HG02970 (cell line): ENCODE measurements around the gene CUX1.
"Not testable (repeated sequence)": the region's sequence is repeated elsewhere in the genome, so short reads cannot be mapped to it uniquely, and the experiment has no call there.

Experiments used
- ATAC-seq: cut with Tn5 transposase; IDR thresholded peaks from one replicate; pipeline ENCODE4 v1.9.1; 2021; ENCODE audit warnings: mild to moderate bottlenecking, moderate library complexity, moderate number of reproducible peaks; ENCODE audit not compliant: unreplicated experiment, low FRiP score

The CUX1 gene

GRCh38 chr7:102305414-102306268, 488.2 kb downstream of the CUX1 start:
- ATAC-seq, result no peak

- peak; percentile 68 for ATAC-seq
Measured at GRCh38 chr7:102306916-102307677, 489.7 kb downstream of the CUX1 start.

GRCh38 chr7:102310414-102310815, 493.0 kb downstream of the CUX1 start:
- no peak for ATAC-seq

GRCh38 chr7:102312317-102312716, 494.9 kb downstream of the CUX1 start:
- no peak for ATAC-seq

GRCh38 chr7:102313997-102314780, 496.8 kb downstream of the CUX1 start:
- ATAC-seq, result no peak

- no peak for ATAC-seq
Measured at GRCh38 chr7:102317231-102318059, 500.0 kb downstream of the CUX1 start.

GRCh38 chr7:102318482-102318971, 501.1 kb downstream of the CUX1 start:
- no peak for ATAC-seq

- no peak for ATAC-seq
Measured at GRCh38 chr7:102319671-102320070, 502.2 kb downstream of the CUX1 start.

GRCh38 chr7:102320181-102320580, 502.8 kb downstream of the CUX1 start:
- ATAC-seq, result no peak

- ATAC-seq, result no peak
Measured at GRCh38 chr7:102320601-102321350, 503.4 kb downstream of the CUX1 start.

- no peak for ATAC-seq
Measured at GRCh38 chr7:102321351-102322201, 504.1 kb downstream of the CUX1 start.

- no peak for ATAC-seq
Measured at GRCh38 chr7:102322202-102322715, 504.8 kb downstream of the CUX1 start.

GRCh38 chr7:102323914-102324195, 506.4 kb downstream of the CUX1 start:
- ATAC-seq, result no peak

- ATAC-seq, result not testable (repeated sequence)
Measured at GRCh38 chr7:102325106-102325505, 507.7 kb downstream of the CUX1 start.

GRCh38 chr7:102326157-102326889, 508.9 kb downstream of the CUX1 start:
- ATAC-seq, result no peak

GRCh38 chr7:102327183-102327582, 509.8 kb downstream of the CUX1 start:
- ATAC-seq, result not testable (repeated sequence)

GRCh38 chr7:102328863-102329262, 511.4 kb downstream of the CUX1 start:
- ATAC-seq, result not testable (repeated sequence)
